ENCODE data around the gene LNPK.

GRCh38 chr2:175914846-175915245, 87.2 kb downstream of the LNPK start:
- TF ChIP-seq CTCF (IDR thresholded peaks at IDR 0.05) (no peak), POLR2A (IDR thresholded peaks at IDR 0.05) (no peak)

Data from Peyer's patch (tissue), 4 donors.